HG03064 (cell line): ENCODE results near the gene STPG4.
A peak's percentile ranks its signal among the peaks of the same experiment; 100 is the strongest.

ENCODE experiments used
- ATAC-seq: cut with Tn5 transposase; IDR thresholded peaks from one replicate; pipeline ENCODE4 v1.9.1; 2021; ENCODE audit warnings: low read depth; ENCODE audit not compliant: unreplicated experiment

The STPG4 gene

DNA sequence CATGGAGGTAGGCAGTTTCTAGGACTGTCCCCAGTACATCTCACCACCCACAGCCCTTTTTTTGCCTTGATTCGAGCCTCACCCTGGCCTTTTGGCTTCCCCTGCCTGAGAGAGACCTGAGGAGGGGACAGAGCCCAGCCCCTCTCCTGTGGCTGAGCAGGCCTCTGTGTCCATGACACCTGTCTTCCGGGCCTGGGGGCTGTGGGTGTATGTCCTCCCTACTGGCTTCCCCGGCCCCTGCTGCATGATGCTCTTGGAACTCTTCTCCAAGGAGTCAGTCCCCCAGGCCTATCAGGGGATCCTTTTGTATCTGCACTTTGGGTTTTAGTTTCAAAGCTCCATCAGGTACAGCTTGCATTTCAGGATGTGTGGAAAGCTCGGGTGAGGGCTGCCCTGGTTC is 80.4 kb downstream of the STPG4 start:
- no peak for ATAC-seq

DNA sequence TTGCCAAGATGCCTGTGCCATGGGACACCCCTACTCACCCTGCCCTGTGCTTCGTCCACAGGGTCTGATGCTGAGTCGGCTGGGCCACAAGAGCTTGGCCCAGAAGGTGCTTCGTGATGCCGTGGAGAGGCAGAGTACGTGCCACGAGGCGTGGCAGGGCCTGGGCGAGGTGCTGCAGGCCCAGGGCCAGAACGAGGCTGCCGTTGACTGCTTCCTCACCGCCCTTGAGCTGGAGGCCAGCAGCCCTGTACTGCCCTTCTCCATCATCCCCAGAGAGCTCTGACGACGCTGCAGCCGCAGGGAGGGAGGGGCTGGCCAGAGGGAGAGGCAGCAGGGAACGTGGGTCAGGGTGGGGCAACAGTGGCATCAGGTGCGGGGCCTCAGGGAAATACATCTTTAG is 81.5 kb downstream of the STPG4 start:
- ATAC-seq = no peak

DNA sequence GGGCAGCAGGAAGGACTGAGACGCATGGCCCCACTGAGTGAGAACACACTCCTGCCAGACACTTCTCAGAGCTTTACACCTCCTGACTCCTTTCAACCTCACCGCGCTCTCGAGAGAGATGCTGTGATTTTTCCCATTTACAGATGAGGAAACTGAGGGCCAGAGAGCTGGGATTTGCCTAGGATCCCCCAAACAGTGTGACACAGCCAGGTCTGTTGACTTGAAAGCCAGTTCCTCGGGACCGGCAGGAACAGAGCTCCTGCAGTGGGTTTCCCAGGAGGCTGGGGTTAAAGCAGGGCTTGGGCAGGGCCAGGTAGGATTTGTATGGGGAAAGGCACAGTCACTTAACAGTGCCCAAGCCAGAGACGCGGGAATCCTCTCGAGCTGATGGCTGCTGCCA is 81.9 kb downstream of the STPG4 start:
- no peak for ATAC-seq

DNA sequence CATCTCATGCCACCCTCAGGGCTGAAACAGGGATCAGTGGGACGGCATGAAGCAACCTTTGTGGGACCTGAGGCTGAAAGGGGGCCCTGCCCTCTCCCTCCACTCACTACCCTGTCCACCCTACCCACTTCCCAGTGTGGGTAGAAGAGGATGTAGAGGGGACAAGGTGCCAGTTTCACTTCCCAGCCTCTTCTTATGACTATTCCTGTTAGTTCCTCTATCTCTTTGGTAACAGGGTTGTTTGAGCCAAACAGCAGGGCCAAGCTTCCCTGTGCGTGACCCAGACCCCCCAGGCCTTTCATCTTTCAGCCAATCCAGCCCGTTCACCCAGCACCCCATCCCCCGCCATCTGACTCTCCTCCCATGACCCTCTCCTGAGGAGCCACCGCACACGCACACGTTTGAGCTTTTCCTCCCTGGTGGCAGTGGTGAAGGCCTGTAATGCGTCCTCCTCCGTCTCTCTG is 82.3 kb downstream of the STPG4 start:
- ATAC-seq = no peak

DNA sequence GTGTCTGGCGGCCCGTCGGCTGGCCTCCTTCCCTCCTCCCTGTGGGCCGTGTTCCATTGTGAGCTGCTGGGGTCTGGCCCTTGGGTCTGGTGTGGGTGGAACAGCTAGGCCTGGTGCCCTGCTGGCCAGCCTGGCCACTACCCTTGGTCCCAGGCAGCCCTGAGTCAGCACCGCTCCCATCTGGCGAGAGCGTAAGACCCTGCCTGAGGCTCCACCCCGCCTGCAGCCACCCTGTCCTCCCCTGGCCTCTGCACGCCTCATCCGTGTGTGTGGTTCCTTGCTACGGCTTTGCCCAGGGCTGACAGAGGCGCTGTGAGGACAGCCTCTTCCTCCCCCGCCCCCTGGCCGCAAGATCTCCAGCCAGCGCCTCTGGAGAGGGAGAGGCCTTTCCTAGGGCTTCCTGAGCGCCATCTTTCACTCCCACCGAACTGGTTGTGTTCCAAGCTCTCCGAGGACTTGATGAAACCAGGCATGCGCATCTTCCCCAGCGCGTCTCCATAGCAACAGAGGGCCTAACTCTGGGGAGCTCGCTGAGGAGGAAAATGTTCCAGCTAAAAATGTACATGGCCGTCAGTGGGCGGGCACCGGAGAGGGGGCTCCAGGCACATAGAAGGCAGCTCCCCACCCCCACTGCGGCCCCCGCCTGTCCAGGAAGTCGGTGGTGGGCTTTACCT is 83.0 kb downstream of the STPG4 start:
- ATAC-seq = no peak

DNA sequence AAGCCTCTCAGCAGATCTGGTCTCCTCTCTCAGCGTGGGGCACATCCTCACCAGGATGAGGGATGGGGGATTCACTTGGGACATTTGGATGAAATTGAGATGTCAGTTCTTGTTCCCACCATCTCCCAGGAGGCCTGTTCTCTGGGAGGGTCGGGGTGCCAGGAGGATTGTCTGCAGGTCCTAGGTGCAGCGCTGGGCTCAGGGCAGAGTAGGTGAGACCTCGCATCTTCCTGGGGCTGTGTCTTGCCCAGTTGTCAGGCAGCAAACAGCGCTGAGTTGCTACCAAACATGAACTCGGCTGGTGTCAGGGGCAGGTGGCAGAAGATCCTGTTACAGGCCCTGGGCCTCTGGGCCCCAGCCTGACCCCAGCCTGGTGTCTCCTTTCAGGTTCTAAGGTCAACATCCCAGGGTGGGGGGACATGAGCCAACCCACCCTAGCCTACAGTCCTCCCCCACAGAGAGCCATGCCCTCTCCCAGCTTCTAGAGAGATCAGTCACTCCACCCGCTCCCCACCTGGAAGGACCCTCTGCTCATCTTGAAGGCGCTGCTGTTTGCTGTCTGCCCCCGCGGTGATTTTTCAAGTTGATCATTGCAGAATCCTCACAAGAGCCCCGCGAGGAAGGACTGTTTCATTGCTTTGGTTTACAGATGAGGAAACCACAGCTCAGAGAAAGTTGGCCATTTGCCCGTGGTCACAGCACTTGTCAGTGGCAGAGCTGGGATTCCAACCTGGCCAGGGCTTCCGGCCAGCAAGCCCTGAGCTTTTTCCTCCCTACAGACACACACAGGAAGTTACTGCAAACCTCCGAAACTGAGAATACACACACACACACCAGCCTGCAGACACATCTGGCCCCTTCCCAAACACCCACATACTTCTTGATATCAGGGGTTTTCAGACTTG is 83.9 kb downstream of the STPG4 start:
- peak; percentile 83 for ATAC-seq

DNA sequence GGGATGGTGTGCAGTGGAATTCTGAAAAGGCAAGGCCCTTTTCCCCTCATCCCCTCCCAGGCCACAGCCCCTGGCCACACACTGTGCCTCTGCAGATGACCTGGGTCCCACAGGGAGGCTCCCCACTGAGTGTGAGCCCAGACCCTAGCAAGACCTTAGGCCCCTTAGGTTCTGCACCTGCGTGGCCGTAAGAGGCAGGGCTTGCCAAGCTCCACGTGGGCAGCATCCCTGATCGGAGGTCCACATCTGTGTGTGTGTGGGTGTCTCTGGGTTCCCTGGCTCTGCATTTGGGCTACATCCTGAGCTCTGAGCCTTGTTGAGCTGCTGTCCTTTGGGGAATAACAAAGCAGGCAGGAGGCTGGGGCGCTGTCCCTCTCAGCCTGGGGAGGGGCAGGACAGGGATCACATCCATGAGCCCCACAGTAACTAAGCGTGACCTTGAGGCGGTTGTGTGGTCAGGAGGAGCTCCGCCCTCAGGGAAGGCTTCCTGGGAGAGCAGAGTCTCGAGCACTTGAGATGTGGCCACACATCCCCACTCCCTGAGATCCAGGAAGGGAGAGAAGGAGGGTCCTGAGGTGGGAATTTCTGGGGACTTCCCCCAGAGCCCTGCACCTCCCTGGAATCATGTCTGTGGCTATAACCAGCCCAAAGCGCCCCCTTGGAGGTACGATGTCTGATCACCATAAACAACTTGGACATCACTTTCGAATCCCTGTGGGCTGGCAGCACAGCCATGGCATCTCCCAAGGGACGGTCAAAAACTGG is 84.8 kb downstream of the STPG4 start:
- no peak for ATAC-seq

DNA sequence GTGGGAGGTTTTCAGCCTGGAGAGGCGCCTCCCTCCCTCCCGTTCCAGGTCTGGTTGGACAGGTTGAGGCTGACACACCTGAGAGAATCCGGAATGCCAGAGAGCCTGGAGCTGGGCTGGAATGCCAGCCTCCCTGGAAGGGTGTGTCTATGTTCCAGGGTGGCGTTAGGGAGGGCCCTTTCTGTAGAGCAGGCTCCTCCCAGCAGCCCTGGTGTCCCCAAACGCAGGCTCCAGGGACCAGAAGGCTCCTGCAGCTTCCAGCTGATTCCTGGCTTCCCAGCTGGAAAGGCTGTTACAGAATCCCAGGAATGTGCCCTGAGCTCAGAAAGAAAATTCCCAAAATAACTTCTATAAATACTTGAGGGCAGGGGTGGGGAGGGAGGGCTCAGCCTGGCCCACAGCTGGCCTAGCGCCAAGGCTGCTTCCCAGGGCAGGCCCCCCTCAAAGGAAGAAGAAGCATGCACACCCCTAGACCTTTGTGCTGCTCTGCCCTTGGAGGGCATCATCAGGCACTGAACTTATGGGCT is 85.4 kb downstream of the STPG4 start:
- ATAC-seq = no peak

DNA sequence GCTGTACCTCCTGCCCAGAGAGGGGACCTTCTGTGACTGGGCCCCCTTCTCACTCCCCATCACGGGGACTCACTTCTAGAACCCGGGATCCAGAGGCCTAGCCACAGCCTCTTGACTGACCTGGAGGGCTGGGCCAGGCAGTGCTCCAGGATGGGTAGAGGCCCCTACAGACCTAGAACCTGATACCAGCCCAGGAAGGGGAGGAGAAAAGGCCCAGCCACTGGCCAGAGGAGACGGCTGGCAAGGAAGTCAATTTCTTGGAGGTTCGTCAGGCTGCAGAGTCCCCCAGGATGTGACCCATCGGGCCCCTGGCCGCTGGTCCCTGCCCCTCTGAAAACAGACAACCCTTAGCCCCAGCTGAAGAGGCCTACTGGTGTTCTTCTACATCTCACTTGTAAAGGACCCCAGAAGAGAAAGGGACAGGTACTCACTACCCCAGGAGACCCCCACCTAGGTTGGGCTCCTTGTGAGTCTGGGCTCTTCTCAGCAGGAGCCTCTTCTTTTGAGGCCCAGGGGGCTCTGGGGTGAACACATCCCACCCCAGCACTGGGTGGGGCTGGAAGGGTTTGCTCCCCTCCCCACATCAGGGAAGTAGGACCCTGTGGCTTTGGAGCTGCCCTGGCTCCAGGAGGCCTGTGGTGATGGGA is 86.0 kb downstream of the STPG4 start:
- no peak for ATAC-seq

DNA sequence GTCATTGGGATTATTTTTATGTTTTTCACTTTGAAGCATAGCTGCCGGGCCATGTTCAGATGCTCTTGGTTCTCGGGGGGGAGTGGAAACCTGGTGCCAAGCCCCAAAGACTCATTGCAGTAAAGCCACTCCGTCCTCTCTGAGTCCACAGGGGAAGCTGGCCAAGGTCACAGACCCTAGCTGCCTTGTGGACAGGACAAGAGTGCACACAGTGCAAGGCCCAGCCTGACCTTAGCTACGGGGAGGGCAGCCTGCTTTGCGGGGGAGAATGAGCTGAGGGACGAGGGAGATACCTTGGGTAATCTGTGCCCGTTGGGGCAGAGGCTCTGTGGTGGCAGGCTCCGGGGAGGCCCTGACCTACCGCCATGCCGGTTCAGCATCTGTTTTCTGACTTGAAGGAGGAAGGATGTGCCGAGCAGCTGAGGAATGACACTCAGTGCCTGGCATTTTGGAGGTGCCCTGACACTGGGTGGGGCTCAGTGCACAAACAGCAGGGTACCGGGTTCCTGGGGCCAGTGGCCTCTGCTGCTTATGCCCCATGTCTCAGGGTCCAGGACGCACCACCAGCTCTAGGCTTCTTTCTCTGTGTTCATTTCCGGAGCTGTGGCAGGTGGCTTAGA is 87.2 kb downstream of the STPG4 start:
- ATAC-seq = no peak

DNA sequence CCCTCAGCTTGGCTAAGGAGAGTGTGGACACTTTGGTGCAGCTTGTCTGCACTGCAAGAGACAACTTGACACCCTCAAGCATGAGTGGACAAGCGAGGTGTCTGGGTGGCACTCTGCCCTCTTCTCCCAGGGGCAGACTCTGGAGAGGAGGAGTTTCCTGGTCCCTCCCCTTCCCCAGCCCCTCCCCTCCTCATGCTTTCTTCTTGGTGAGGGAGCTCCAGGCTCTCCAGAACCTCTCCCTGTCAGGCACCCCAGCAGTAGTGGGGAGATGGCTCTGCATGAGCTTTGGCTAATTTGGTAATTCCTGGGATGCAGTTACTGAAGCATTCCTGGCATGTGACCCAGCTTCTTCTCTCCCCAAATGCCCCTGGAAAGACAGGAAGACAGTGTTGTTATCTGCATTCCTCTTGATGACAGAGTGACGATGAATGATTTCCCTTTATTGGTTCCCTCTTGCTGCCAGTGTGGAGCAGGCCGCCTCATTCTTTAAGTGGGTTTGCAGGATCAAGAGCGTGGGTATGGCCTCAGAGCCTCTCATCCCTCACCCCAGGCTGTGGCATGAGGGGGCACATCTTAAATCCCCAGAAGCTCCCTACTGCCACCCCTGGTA is 89.2 kb downstream of the STPG4 start:
- no peak for ATAC-seq

DNA sequence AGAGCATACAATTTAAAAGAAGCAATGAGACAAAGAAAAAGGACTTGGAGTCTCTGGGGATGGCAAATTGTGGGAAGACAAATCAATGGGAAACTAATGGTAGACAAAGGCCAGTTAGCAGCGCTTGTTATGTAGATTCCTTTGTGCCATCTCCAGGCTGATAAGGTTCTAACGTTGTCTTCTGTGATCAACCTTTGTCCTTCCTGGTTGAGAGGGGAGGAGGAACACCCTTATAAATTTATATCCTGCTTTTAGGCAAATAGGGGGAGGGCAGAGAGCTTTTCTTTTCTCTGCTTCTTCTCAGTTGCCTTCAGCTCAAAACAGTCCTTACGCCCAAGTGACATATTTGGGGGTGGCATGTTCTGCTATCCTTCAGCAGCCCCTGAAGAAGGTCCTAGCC is 89.8 kb downstream of the STPG4 start:
- ATAC-seq = no peak

DNA sequence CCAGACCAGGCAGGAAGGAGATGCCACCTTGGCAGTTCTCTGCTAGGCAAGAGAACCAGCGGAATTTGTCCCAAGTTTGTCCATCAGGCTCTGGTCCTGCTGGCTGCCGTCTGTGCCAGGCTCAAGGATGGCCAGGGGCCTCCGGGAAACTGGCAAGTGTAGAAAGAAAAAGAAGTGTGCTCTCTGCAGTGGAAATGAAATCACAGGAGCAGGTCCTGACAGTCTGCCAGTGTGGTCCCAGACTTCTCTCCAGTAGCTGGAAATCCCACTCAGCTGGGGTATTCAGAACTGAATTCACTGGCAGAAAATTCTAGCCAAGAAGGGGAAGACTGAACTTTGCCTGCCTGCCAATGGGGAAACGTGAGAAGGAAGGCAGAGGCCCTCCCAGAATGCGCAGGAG is 91.0 kb downstream of the STPG4 start:
- no peak for ATAC-seq

DNA sequence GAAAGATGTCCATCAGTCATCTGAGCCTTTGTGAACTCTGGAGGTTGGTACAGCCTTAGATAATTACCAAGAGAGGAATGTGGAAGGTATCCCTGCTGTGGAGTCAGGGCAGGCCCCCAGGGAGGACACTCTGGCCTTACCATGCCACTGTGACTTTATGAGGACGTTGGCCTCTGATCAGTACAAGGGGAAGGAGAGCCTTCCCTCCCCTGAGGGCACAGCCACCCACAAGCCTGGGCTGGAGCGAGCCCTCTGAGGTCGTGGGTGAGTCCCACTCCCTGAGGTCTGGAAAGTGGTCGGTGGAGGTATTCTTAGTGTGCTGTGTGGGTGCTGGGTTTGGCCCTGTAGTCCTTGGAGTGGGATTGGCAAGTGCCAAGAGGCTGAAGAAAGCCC is 91.6 kb downstream of the STPG4 start:
- no peak for ATAC-seq

DNA sequence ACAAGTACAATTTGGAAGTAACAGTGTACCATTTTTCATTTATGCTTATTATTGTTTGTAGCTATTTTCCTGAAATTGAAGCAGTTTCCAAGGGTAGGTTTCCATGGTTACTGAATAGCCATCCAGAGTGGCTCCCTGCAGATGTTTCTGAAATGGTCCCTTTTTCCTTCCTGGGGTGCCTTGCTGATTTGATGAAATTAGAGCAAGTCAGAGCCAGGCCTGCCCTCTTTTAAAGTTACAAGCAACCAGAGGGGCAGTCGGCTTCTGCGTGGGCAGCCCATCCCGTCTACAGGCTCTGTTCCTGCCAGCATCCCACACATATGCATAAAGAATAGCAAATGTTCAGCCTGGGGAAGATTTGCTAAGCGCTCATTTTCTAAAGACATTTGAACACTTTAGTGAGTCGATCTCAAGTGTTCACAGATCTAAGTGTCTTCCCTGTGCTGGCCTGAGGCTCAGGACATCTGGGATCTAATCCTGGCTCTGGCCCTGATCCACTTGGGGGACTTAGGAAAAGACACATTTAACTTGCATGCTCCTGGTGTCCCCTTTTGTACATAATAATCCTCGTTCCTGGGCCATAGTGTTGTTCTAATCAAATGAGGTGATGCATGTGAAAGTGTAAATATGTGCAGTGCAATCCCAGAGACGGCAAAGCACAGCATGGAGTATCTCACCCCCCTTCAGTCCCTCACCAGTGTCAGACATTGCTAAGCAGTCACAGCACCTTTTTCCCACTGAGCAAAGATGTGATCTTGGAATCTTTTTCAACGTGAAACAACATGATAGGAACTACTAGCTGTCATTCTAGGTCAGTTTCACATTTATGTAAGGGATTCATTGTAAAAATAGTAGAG is 92.2 kb downstream of the STPG4 start:
- no peak for ATAC-seq

DNA sequence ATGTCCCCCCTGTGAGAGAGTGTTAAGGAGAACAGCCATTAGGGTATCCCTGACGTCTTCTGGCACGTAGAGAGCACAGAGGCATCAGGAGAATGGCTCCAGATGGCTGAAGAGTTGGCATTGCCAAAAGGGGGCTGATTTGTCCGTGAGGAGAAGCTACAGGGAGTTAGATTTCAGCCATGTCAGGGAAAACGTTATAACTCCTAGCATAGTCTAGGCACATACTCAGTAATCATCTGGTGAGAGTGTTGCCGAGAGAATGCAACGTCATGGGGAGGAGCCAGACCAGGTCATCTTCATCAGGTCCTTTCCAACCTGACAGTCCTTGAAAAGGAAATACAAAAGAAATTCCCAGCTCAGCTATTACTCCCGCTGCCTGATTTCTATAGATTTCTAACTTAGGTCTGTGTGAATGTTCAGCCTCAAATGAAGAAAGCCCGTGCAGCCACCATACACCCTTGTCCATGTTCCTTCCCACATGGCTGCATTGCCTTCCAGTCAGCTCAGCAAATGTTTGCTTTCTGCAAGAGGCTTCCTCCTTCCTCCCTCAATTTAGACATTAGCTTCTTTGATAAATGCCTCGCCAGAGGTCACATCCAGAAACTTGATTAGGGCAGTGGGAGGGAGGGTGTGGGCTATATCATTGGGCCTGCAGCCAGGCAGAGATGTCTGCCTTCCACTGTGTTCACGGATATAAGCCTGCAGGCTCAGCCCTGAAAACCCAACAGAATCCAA is 93.0 kb downstream of the STPG4 start:
- no peak for ATAC-seq

DNA sequence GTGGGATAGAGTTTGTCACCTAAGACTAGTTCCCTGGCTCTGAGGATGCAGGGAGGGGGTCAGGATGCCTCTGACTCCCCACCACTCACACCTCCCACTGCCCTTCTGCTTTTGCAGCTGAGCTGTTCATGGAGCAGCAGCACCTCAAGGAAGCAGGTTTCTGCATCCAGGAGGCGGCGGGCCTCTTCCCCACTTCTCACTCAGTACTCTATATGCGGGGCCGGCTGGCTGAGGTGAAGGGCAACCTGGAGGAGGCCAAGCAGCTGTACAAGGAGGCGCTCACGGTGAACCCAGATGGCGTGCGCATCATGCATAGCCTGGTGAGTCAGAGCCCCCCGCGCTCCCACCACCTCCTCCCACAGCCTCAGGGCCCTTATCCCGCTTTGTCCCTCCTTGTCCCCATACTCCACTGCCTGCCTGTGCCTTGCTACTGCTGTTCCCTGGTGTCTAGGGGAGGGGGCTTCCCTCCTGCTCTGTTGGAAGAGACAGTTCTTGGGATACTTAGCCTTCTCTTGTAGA is 94.4 kb downstream of the STPG4 start:
- no peak for ATAC-seq
